ENCODE data around the gene PTGES3. TPM values are rescaled to one million over a fixed set of nuclear protein-coding genes. Genes with fewer than 3 reads are reported as not detected.

Gene PTGES3
- total and polyA plus RNA-seq, 10 of the 15 experiments (the other 5 are each of a cell fraction or from before 2014, with no cell fraction given) = 117 to 520 (median 175) TPM

DNA sequence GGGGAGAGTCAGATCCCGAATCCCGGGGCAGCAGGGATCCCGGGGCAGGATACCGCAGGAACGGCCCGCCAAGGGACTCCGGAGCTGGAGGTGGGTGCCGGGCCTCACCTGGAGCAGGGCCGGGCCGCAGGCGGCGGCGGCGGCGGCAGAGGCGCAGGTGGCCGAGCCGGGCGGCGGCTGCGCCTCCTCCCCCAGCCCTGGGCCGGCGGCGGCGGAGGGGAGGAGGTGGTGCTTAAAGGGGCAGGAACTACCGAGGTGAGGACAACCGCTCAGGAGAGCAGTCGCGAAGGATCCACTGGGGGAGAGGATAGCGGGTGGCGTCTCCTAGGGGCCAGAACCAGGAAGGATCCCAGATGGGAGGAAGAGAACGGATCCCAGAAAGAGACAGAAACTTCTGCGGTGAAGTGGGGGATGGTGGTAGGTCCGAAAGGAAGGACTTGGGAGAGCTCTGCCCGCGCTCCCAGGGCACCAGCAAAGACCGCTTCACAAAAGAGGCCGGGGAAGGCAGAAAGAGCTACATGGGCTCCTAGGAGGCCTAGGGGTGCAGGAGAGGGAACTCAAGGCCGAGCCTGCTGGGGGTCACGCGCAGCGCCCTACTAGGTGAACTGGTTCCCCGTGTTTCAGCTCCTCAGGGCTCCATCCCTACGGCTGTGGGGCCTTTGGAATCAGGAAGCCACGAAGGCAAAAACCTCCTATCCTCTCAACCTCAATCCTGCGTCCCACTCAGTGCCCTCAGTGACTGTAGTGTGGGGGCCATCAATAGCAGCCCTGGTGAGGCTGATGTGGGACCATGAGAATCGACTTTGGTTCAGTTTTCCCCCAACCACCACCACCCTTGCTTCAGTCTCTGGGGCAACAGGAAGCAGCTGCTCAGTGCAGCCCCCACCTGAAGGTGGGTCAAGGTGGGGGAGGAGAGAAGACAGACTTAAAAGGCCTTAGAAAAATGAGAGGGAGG lies 53.0 kb downstream of the PTGES3 start (continued):
- TF ChIP-seq BRCA1 (IDR thresholded peaks at IDR 0.05; ENCODE audit: low read depth, low read length) (no peak), RELA (IDR thresholded peaks at IDR 0.05; ENCODE audit: borderline replicate concordance, partially characterized antibody) (peak; percentile 38), PAX5 (IDR thresholded peaks at IDR 0.05; ENCODE audit: borderline replicate concordance, low read depth, low read length) (0 out of 2 replicates have a peak, but pooled peaks have one; percentile 35), CHD1 (IDR thresholded peaks at IDR 0.05; ENCODE audit: low read depth, low read length) (no peak), EP300 (IDR thresholded peaks at IDR 0.05; ENCODE audit: borderline replicate concordance in 1 of 2, control insufficient read depth in 1 of 2, low read depth in 2 of 2, low read length in 2 of 2) (0 out of 4 replicates have a peak, but pooled peaks of 1 of the 2 experiments have one; percentile 11), IKZF1 (conservative IDR thresholded peaks at IDR 0.05) (peak; percentile 76), PML (IDR thresholded peaks at IDR 0.05; ENCODE audit: low read length) (no peak), SRF (IDR thresholded peaks at IDR 0.05; ENCODE audit: low read depth in 2 of 2, low read length in 2 of 2) (no peak), RUNX3 (IDR thresholded peaks at IDR 0.05; ENCODE audit: low read length) (no peak), GATAD2B (conservative IDR thresholded peaks at IDR 0.05; ENCODE audit: low read depth) (peak; percentile 57; the same call in 1 of the 2 replicates), TAF1 (IDR thresholded peaks at IDR 0.05; ENCODE audit: borderline replicate concordance, low read depth, low read length) (no peak), ETV6 (conservative IDR thresholded peaks at IDR 0.05 in 1 of 2, IDR thresholded peaks at IDR 0.05 in 1 of 2; ENCODE audit: borderline replicate concordance in 1 of 2, low read depth in 1 of 2) (0 out of 4 replicates have a peak, but pooled peaks of 1 of the 2 experiments have one; percentile 16), E2F4 (IDR thresholded peaks at IDR 0.05; ENCODE audit: low read depth, low read length) (no peak), MTA3 (IDR thresholded peaks at IDR 0.05; ENCODE audit: borderline replicate concordance, low read length) (no peak), ZNF687 (IDR thresholded peaks at IDR 0.05) (peak; percentile 33; the same call in 1 of the 2 replicates)
- TF ChIP-seq, protein P1, sequence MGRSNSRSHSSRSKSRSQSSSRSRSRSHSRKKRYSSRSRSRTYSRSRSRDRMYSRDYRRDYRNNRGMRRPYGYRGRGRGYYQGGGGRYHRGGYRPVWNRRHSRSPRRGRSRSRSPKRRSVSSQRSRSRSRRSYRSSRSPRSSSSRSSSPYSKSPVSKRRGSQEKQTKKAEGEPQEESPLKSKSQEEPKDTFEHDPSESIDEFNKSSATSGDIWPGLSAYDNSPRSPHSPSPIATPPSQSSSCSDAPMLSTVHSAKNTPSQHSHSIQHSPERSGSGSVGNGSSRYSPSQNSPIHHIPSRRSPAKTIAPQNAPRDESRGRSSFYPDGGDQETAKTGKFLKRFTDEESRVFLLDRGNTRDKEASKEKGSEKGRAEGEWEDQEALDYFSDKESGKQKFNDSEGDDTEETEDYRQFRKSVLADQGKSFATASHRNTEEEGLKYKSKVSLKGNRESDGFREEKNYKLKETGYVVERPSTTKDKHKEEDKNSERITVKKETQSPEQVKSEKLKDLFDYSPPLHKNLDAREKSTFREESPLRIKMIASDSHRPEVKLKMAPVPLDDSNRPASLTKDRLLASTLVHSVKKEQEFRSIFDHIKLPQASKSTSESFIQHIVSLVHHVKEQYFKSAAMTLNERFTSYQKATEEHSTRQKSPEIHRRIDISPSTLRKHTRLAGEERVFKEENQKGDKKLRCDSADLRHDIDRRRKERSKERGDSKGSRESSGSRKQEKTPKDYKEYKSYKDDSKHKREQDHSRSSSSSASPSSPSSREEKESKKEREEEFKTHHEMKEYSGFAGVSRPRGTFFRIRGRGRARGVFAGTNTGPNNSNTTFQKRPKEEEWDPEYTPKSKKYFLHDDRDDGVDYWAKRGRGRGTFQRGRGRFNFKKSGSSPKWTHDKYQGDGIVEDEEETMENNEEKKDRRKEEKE (IDR thresholded peaks at IDR 0.05) = no peak
- TF ChIP-seq, protein P2, sequence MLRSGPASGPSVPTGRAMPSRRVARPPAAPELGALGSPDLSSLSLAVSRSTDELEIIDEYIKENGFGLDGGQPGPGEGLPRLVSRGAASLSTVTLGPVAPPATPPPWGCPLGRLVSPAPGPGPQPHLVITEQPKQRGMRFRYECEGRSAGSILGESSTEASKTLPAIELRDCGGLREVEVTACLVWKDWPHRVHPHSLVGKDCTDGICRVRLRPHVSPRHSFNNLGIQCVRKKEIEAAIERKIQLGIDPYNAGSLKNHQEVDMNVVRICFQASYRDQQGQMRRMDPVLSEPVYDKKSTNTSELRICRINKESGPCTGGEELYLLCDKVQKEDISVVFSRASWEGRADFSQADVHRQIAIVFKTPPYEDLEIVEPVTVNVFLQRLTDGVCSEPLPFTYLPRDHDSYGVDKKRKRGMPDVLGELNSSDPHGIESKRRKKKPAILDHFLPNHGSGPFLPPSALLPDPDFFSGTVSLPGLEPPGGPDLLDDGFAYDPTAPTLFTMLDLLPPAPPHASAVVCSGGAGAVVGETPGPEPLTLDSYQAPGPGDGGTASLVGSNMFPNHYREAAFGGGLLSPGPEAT (IDR thresholded peaks at IDR 0.05; ENCODE audit: low read depth) = peak; percentile 65
